GM19023 (cell line): Measurements from ENCODE around the gene IL15RA.
A peak's percentile ranks its signal among the peaks of the same experiment; 100 is the strongest.
"Not testable (repeated sequence)": the region's sequence is repeated elsewhere in the genome, so short reads cannot be mapped to it uniquely, and the experiment has no call there.

ENCODE experiments used
- ATAC-seq: cut with Tn5 transposase; IDR thresholded peaks from one replicate; pipeline ENCODE4 v1.9.1; 2021; ENCODE audit warnings: mild to moderate bottlenecking, moderate library complexity; ENCODE audit not compliant: unreplicated experiment

The IL15RA gene

DNA sequence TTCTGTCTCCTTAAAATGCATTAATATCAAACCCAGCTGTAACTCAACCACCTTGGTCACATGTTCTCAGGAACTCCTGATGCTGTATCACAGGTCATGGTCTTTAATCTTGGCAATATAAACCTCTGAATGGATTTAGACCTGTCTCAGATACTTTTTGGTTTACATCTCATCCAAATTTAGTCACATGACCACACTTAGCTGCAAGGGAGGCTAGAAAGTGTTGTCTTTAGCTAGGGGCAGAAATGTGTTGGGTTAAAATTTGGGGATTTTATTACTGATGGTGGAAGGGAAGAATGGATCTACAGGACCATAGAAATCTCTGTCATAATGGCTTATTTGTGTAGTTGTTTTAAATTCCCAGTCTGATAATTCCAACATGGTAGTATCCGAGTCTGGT, 29.6 kb upstream of the IL15RA start:
- no peak for ATAC-seq

DNA sequence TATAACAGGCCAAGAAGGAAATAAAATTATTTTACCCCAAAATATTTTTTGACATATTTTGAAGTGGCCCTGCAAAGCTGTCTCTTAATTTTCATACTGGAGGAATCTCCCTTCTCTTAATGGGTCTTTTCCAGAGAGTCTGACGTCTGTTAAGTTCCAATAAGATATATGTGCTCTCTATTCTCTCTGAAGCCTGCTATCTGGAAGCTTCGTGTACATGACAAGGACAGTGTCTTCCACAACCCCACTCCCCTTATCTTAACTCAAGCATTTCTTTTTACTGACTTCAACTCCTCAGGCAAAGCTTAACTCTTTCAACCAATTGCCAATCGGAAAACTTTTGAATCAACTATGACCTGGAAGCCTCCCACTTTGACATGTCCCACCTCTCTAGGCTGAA, 29.2 kb upstream of the IL15RA start:
- ATAC-seq = no peak

DNA sequence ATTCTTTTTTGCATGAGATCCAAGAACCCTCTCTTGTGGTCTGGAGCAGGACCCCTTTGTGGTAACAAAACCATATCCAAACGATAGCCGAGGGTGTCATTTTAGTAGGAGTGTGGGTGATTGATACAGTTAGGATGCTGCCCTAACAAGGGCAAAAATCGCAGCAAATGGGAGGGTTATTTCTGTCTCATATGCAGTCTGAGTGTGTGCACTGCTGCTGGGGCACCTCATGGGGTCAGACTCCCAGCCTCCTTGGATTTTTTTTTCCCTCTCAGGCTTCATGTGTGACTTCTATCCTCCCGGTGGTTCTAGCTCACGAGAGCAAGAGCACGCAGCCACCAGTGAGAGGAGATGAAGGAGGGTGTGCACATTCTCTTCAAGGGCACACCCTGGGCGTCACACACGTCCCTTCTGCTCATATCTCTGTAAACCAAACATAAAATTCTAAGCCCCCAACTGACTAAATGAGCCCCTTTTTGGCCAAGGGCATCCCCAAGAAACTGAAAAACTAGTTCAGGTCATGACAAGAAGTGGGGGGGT, 28.6 kb upstream of the IL15RA start:
- ATAC-seq = no peak

DNA sequence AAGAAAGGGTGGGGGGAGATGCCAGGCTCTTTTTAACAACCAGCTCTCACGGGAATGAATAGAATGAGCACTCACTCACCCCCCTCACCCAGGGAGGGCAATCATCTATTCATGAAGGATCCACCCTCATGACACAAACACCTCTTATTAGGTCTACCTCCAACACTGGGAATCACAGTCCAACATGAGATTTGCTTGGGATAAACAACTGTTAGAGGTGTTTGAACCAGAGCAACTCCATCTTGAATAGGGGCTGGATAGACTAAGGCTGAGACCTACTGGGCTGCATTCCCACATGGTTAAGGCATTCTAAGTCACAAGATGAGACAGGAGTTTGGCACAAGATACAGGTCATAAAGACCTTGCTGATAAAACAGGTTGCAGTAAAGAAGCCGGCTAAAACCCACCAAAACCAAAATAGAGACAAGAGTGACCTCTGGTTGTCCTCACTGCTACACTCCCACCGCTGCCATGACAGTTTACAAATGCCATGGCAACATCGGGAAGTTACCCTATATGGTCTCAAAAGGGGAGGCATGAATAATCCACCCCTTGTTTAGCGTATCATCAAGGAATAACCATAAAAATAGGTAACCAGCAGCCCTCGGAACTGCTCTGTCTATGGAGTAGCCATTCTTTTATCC, 27.9 kb upstream of the IL15RA start:
- not testable (repeated sequence) for ATAC-seq

DNA sequence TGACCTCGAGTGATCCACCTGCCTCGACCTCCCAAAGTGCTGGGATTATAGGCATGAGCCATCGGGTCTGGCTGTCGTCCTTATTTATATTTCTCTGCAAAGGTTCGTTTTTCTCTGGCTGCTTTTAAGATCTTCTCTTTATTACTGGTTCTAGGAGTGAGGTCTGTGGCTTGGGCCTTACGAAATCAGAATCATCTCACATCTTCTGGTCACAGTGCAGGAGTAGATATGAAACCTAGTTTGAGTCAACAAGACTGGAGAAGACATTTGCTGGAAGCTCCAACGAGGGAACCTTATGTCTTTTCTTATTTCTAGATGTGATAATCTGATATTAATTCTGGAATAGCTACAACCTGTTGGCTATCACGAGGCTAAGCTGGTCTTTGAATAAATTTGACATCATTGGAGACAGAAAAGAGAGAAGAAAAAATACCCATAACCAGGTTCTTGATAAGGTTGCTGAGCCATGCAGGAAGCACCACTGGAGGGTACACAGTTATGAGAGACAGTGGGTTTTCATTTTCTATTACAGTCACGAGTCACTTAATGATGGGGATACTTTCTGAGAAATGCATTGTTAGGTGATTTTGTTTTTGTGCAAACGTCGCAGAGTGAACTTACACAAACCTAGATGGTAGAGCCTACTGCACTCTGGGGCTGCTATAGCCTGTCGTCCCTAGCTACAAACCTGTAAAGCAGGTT, 25.6 kb upstream of the IL15RA start:
- no peak for ATAC-seq

DNA sequence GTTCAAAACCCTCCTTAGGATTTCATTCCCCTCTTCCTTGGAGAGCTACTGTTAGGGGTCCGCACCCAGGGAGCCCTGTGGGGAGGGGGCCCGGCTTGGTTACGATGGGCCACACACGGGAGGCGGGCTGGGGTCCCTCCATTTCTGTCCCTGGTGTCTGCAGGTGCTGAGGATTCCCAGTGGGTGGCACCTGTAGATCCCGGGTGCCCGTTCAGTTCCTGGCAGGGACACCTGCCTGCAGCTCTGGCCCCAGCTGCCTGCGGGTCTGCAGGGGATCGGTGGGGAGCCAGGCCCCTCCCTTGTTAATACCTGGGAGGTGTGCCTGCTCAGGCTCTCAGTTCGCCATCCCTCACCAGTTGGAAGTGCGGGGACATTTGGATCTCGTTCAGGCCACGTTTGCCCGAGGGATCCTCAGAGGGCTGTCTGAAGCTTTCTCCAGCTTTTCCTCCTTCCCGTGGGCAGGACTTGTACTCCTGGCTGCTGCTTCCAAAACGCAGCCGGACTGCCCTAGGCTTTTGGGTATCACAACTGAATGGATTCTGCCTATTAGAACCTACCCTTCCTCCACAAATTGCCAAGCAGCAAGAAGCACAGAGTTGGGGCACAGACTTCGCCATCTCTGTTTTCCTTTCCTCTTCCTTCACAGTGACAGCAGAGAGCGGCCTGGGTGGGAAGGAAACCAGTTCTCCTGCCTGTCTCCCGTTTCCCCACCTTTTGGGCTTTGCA, 22.3 kb upstream of the IL15RA start:
- ATAC-seq = no peak

DNA sequence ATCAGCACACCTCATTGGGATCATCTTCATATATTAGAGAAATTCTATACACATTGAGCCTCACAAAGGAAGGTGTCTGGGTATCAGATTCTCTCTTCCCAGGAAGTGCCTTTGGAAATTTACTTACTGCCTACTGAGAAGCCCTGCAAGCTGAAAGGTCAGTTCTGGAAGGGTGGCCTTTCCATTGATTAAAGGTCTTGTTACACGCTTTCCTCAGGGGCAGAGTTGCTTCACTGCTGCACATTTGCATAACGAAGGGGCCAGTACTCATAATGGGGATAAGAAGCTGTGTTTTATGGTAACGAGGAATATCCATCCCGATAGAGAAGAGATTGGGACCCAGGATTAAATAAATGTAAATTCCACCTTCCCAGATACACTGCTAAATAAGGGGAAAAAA, 19.4 kb upstream of the IL15RA start:
- ATAC-seq = no peak

DNA sequence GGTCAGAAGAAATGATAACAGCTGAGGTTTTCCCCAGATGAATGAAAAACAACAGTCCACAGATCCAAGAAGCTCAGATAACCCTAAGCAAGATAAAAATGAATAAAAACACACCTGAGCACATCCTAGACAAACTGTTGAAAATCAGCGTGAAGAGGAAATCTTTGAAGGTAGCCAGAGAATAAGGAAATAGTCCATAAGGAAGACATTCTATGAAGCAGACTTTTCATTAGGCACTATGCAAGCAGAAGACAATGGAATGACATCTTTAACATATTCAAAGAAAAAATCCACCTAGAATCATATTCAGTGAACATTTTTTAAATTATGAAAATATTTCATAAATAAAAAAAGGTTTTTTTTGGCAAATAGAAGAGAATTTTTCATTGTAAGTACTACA, 15.1 kb upstream of the IL15RA start:
- ATAC-seq = no peak

DNA sequence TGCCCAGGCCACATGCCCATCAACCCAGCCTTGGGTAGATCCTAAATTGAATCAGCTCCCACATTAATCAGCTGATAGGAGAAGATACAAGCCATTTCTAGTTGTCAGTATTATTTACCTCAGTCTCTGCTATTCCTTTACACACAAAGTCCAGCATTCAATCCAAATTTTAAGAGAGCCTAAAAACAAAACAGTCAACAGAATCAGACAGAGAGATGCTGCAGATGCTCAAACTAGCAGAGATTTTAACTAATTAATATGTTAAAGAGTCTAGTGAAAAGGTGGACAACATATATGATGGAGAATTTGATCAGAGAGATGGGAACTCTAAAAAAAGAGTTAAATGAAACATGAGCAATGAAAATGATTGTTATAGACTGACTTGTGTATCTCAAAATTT, 14.4 kb upstream of the IL15RA start:
- no peak for ATAC-seq

DNA sequence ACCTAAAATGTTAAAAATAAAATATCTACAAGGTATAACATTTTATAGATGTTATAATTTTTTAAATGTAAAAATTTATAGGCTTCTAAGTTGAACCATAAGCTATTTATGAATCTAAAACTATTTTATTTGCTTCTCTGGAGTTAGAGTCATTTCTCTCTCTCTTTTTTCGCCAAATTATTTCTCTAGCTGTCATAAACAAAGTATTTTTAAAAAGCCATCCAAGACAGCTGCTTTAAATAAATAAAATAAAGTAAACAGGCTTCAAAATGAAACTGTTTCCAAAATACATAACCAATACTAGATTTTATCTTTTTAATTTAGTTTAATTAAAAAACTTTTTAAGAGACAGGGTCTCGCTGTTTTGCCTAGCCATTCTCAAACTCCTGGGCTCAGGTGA, 12.4 kb upstream of the IL15RA start:
- ATAC-seq = no peak

DNA sequence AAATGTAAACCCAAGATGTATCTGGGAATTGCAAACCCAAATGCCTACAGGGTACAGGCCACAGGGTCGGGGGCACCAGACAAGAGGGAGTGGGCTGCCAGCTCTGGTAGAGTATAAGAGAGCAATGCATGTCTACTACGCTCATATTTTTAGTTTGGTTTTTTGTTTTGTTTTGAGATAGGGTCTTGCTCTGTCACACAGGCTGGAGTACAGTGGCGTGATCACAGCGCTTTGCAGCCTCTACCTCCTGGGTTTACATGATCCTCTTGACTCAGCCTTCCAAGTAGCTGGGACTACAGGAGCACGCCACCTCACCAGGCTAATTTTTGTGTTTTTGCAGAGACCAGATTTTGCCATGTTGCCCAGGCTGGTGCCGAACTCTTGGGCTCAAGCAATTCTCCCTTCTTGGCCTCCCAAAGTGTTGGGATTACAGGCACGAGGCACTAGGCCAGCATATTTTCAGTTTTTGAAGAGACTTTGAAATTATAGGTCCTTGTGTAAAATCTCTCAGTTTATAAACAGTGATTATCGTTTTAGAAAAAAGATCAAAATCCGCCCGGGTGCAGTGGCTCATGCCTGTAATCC, 11.1 kb upstream of the IL15RA start:
- no peak for ATAC-seq

DNA sequence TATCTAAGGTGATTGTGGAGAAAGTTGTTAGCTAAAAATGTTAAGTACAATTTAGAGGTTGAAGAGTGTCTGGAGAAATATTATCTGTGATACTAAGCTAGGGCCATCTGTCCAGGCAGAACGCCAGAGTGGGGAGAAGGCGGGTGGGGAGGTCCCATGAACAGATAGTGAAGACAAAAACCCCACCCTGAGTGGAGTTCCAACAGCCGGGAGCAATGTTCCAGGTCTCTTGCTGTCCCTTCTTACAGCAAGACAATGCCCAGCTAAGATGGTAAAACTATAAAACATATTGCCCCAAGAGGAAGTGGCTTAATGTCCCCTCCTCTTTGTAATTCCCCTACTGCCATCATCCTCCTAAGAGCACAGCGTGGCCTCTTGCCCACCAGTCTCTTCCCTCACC, 10.4 kb upstream of the IL15RA start:
- ATAC-seq = no peak

DNA sequence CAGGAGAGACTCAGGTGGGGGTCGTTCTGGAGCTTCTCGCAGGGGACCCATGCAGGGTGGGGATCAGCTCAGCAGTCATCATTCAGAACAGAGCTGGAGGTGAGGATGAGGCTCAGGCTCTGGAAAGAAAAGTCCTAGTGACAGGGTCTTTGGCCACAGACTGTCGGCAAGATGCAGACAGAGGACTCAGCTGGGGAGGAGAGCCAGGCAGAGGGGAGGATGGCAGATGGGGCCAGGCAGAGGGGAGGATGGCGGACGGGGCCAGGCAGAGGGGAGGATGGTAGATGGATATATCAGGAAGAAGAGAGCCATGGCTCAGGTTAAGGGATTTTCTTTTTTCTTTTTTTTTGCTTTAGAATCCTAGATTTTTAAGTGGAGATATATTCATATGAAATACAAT, 7.7 kb upstream of the IL15RA start:
- ATAC-seq = no peak

DNA sequence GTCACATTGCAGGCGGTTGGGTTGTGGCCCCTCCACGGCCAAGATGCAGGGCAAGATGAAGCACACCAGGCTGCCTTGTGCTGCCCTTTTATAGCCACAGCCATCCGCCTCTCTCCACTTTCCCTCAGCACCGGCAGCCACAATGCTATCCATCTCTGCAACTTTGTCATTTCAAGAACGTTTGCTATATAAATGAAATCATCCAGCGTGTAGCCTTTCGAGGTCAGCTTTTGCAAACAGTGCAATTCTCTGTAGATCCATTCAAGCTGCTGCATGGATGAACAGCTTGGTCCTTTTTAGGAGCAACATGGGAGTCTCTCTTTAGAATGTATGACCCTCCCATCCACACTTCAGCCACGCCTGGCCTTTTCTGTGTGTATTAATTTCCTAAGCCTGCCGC, 6.4 kb upstream of the IL15RA start:
- no peak for ATAC-seq

DNA sequence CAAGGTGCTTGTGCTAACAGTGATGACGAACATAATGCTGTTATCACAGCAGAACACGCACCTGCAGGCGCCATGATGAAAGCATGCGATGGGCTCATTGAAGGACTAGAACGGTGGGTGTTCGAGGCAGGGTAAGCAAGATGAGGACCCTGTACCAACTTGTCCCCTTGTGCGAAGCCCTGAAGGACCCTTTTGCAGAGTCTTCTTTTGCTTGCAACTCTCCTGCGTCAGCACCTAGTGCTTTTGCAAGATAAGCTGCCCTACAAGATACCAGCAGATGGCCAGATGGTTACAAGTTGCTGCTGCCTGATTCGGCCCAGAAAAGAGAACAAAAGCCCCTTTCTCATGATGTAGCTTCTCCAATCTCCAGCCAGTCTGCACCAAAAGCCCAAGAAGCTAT, 4.2 kb upstream of the IL15RA start:
- ATAC-seq = no peak

DNA sequence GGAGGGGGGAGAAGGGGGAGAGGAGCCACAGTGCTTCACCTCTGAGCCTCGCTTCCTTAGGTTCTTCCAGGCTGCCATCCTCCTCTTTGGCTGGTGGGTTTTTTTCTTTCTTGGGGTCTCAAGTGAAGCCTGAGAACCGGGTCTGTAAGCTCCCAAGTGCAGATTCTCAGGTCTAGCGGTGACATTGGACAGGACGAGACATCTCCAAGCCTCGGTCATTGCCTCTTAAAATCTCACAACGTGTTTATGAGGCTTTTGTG, 817 bp upstream of the IL15RA start:
- no peak for ATAC-seq

DNA sequence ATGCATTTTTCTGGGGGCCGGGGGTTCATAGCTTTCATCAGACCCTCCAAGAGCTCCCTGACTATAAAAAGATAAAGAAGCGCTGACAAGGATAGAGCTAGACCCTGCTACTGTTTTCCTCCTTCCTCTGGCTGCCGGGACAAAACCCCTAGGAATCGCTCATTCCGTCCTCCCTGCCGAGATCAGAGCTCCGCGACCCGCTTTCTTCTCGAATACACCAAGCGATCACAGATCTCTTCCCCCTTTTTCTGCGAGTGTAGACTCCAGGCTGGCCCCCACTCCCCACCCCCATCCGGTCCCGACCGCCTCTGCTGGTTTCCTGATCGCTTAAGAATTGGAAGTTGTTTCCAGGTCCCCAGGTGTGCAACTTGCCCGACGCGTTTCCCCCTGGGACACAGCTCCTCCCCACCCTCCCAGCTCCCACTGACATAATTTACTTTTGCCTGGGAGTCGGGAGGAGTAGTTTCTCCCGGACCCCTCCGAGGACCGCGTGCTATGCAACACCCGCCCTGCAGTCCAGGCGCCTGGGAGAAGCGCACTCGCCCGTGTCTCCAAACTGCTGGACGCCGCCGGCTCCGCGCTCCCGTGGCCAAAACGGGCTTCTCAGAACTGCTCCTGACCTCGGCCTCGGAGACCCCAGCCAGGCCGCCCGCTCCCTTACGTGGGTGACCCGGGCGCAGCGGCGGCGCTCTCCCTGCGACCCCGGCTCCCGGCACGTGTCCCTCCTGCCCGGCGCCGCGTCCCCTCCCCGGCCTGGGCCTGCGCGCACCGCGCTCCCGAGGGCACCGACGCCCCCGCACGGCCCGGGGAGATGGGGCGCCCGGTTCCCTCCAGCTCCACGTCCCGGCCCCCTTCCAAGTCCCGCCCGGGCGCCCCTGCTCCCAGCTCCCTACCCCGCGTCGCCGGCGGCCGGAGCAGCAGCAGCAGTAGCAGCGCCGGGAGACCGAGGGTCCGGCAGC, 552 bp downstream of the IL15RA start:
- peak; percentile 17 for ATAC-seq

DNA sequence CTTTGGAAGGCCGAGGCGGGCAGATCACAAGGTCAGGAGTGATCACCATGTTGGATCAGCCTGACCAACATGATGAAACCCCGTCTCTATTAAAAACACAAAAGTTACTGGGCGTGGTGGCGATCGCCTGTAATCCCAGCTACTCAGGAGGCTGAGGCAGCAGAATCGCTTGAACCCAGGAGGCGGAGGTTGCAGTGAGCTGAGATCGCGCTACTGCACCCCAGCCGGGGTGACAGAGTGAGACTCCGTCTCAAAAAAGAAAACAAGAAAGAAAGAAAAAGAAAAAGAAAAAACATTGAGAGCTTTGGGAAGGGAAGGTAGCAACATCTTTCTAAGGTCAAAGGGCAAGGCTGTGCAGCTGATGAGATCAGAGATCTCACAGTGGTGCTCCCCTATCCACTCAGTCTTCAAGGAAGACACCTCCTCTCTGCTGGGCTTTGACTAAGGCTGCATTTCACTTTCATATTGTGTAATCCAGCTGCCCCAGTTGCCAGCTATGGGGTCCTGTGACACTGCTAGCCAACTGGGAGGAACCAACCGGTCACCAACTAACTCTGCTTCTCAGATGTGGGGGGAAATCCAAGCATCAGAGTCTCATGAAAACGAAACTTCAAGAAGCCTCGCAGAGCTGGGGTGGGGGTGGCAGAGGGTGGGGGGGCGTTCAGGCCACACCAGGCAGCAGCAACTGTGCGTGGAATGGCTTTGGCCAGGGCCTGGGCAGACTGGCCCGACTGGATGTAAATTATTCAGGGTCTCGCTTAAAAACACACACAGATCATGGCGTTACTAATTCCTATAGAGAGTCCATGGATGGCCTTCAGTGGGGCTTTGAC, 1.5 kb downstream of the IL15RA start:
- ATAC-seq = peak; percentile 56

DNA sequence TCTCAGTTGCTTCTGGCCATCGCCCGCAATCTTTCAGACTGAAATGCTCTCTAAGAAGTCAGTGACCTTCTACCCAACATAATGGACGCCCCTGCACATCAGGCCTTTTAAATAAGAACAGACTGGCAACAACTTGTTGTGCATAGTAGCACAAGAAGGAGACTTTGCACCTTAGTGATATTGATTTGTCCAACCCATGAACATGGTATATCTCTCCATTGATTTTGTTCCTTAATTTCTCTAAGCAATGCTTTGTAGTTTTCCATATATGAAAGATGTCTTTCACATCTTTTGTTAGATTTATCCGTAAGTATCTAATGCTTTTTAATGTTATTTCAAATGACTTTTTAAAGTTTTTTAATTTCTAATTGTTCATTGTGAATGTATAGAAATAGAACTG, 4.3 kb downstream of the IL15RA start:
- ATAC-seq = no peak

DNA sequence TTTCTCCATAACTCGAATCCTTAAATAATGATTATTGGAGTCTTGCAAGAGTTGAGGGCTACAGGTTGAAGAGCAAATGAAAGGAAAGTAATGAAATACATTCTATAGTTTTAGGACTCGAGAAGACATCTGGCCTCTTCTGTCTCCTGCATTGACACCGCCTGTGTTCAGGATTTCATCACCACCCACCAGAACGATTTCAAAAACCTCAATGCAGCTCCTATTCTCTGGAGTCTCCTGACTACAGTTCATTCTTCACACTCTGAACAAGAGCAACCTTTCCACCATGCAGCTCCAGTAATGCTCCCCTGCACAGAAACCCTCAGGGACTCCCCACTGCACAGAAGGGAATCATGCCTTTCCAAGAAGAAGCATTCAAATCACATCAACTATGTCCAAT, 5.5 kb downstream of the IL15RA start:
- ATAC-seq = no peak
